OCI-LY7 (cell line): ENCODE results near the gene CLEC16A.

Source experiments
- EZH2phosphoT487 ChIP-seq: fragments of 200-600 bp; sonication (generic); IDR thresholded peaks from 2 replicates; pipeline ENCODE4 v1.6.1; 2018; ENCODE audit warnings: low read depth, borderline replicate concordance, mild to moderate bottlenecking, mixed run types, antibody characterized with exemption, low read length, moderate library complexity, mixed read lengths
- TF ChIP-seq, protein P1 (sequence below): fragments of 200-600 bp; sonication (generic); conservative IDR thresholded peaks from 2 replicates; pipeline ENCODE4 v1.5.1; 2014; ENCODE audit warnings: mild to moderate bottlenecking, antibody characterized with exemption, low read length, moderate library complexity, mixed read lengths

DNA sequence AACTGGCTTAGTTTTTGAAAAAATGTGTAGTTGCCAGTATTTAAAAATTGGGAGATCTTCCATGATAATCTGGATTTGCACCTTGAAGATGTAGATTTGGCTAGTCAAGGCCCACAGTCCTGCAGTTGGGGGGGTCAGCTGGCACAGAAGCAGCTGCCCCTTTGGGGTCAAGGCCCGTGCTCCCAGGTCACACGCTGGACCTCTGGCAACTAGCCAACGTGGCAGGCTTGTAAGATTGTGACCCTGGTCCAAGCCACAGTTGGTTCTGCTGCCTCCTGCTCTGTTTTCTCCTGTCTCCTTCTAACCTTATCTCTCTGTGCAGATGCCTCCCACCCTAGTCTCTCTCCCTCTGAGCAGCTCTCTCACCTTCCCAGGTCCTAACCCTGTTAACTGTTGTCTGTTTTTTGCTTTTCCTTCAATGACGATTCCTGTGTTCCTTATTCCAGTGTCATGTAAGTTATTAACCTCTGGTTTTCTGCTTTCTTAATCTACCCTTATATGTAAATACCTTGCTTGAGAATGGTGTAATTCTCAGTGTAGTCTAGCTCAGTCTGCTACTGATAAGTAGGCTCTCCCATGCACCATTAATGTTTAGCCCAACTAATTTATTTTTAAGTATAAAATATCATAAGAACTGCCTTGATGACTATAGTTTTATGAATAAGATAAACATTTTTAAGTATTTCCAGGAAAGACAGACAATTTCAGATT is 27.9 kb downstream of the CLEC16A start:
- TF ChIP-seq, protein P1, sequence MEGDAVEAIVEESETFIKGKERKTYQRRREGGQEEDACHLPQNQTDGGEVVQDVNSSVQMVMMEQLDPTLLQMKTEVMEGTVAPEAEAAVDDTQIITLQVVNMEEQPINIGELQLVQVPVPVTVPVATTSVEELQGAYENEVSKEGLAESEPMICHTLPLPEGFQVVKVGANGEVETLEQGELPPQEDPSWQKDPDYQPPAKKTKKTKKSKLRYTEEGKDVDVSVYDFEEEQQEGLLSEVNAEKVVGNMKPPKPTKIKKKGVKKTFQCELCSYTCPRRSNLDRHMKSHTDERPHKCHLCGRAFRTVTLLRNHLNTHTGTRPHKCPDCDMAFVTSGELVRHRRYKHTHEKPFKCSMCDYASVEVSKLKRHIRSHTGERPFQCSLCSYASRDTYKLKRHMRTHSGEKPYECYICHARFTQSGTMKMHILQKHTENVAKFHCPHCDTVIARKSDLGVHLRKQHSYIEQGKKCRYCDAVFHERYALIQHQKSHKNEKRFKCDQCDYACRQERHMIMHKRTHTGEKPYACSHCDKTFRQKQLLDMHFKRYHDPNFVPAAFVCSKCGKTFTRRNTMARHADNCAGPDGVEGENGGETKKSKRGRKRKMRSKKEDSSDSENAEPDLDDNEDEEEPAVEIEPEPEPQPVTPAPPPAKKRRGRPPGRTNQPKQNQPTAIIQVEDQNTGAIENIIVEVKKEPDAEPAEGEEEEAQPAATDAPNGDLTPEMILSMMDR, result no peak
- TF ChIP-seq EZH2phosphoT487, result no peak
